Measurements from ENCODE around the gene DOCK4.

DNA sequence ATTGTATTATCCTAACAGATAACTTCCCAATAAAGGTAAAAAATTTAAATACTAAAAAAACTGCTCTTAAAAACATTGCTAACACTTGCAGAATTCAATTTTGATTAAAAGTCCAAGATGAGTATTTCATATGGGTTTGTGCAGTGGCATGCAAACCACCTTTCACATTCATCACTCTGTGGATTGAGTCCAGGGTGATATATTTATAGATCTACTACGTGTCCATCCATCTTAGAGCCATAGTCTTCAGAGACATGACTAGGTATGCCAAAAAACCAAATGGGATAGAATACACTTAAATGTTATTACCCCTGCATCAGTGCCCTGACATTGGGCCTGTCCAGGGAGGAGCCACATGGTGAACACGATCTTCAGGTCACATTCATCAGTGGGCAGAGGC, 96.0 kb downstream of the DOCK4 start:
- TF ChIP-seq, protein P1, sequence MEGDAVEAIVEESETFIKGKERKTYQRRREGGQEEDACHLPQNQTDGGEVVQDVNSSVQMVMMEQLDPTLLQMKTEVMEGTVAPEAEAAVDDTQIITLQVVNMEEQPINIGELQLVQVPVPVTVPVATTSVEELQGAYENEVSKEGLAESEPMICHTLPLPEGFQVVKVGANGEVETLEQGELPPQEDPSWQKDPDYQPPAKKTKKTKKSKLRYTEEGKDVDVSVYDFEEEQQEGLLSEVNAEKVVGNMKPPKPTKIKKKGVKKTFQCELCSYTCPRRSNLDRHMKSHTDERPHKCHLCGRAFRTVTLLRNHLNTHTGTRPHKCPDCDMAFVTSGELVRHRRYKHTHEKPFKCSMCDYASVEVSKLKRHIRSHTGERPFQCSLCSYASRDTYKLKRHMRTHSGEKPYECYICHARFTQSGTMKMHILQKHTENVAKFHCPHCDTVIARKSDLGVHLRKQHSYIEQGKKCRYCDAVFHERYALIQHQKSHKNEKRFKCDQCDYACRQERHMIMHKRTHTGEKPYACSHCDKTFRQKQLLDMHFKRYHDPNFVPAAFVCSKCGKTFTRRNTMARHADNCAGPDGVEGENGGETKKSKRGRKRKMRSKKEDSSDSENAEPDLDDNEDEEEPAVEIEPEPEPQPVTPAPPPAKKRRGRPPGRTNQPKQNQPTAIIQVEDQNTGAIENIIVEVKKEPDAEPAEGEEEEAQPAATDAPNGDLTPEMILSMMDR (IDR thresholded peaks at IDR 0.05): no peak
- no peak for TF ChIP-seq POLR2A (IDR thresholded peaks at IDR 0.05)
- no peak for TF ChIP-seq POLR2AphosphoS5 (IDR thresholded peaks at IDR 0.05)
